H1 (cell line): Measurements from ENCODE around the gene ARRB1. TPM values are rescaled to one million over a fixed set of nuclear protein-coding genes. Genes with fewer than 3 reads are reported as not detected.

Experiments used
- CTCF ChIA-PET: fragments of 300-600 bp; sonication (Branson Sonifier 250); formaldehyde crosslinking; loops from one replicate; lab custom pipeline; 2021; ENCODE audit not compliant: partially characterized antibody; lab: Charles Lee
- POLR2A ChIA-PET: fragments of 300-600 bp; sonication (Branson Sonifier 250); formaldehyde crosslinking; loops from one replicate; lab custom pipeline; 2021; ENCODE audit warnings: inconsistent platforms; ENCODE audit not compliant: partially characterized antibody; lab: Charles Lee
- DNase-seq, 2 experiments: peaks; one replicate each; pipeline versions ENCODE4 v3.0.0 to v3.0.0-alpha.2; 2010 to 2022; ENCODE audit warnings: low spot score in 2 of 2, low read depth in 1 of 2, mixed read lengths in 1 of 2
- FAIRE-seq: peaks from 2 replicates; lab custom pipeline; 2011; peaks lifted over from hg19 to GRCh38; lab: Jason Lieb, UNC
- H2AFZ ChIP-seq: 2 replicates; pipeline ENCODE4 v1.8.1; 2012; ENCODE audit warnings: low read length, inconsistent platforms
- H2AK5ac ChIP-seq: 2 replicates; pipeline ENCODE4 v1.6.1; 2013; ENCODE audit warnings: low read depth, low read length
- H2BK120ac ChIP-seq: replicated peaks from 2 replicates; pipeline ENCODE3; 2013; ENCODE audit warnings: low read depth, low read length, inconsistent platforms
- H2BK12ac ChIP-seq: 2 replicates; pipeline ENCODE4 v1.6.1; 2013; ENCODE audit warnings: low read depth, low read length
- H2BK15ac ChIP-seq: 2 replicates; pipeline ENCODE4 v1.6.1; 2013; ENCODE audit warnings: low read length
- H2BK20ac ChIP-seq: 2 replicates; pipeline ENCODE4 v1.6.1; 2013; ENCODE audit warnings: low read length
- H2BK5ac ChIP-seq: 2 replicates; pipeline ENCODE4 v1.6.1; 2013; ENCODE audit warnings: low read depth, low read length
- H3K14ac ChIP-seq: 2 replicates; pipeline ENCODE4 v1.6.1; 2013; ENCODE audit warnings: inconsistent platforms; ENCODE audit not compliant: insufficient read length
- H3K18ac ChIP-seq: 2 replicates; pipeline ENCODE4 v1.6.1; 2013; ENCODE audit warnings: low read length; ENCODE audit errors: extremely low read depth
- H3K23ac ChIP-seq: 2 replicates; pipeline ENCODE4 v1.6.1; 2013; ENCODE audit warnings: inconsistent platforms; ENCODE audit not compliant: insufficient read length
- H3K23me2 ChIP-seq: 2 replicates; pipeline ENCODE4 v1.6.1; 2013; ENCODE audit warnings: low read depth, low read length
- H3K27ac ChIP-seq: 2 replicates; pipeline ENCODE4 v1.6.1; 2011; ENCODE audit warnings: low read depth, low read length, inconsistent platforms
- H3K27me3 ChIP-seq, 4 experiments: replicated peaks in 1 of 4; 1 replicate in 1 of 4; 2 replicates in 3 of 4; pipeline versions ENCODE4 v1.6.1 to v1.8.1; 2011 to 2013; ENCODE audit warnings: low read length in 3 of 4, mild to moderate bottlenecking in 3 of 4, inconsistent platforms in 2 of 4, mixed read lengths in 2 of 4, moderate library complexity in 1 of 4; ENCODE audit not compliant: control insufficient read depth in 3 of 4, insufficient read depth in 3 of 4; ENCODE audit errors: extremely low read depth in 1 of 4
- H3K36me3 ChIP-seq, 4 experiments: 2 replicates each; pipeline versions ENCODE4 v1.6.1 to v1.8.1; 2011 to 2013; ENCODE audit warnings: mild to moderate bottlenecking in 4 of 4, low read length in 3 of 4, moderate library complexity in 2 of 4, control low read depth in 1 of 4, inconsistent platforms in 1 of 4; ENCODE audit not compliant: insufficient read depth in 4 of 4, control insufficient read depth in 2 of 4
- H3K4ac ChIP-seq: replicated peaks from 2 replicates; pipeline ENCODE3; 2013; ENCODE audit warnings: low read length, low read depth, mixed read lengths, inconsistent platforms; ENCODE audit not compliant: insufficient read length
- H3K4me1 ChIP-seq, 4 experiments: replicated peaks in 1 of 4; 1 replicate in 1 of 4; 2 replicates in 3 of 4; pipeline versions ENCODE4 v1.6.1 to v1.8.1; 2011 to 2013; ENCODE audit warnings: low read length in 3 of 4, inconsistent platforms in 2 of 4, mixed read lengths in 1 of 4; ENCODE audit not compliant: insufficient read depth in 4 of 4, control insufficient read depth in 3 of 4
- H3K4me2 ChIP-seq, 2 experiments: 2 replicates each; pipeline versions ENCODE4 v1.6.1 to v1.8.1; 2011 to 2013; ENCODE audit warnings: low read depth in 2 of 2, low read length in 2 of 2, control low read depth in 1 of 2, inconsistent platforms in 1 of 2, mild to moderate bottlenecking in 1 of 2; ENCODE audit not compliant: insufficient read depth in 1 of 2
- H3K4me3 ChIP-seq, 4 experiments: fragments of 200-600, 300-600 bp in 1 of 4; sonication (generic), shearing (Covaris generic), sonication (Bioruptor Twin) in 1 of 4; 2 replicates each; pipeline versions ENCODE4 v1.5.1 to v1.8.1; 2011 to 2016; ENCODE audit warnings: low read length in 4 of 4, low read depth in 3 of 4, control low read depth in 2 of 4, inconsistent platforms in 2 of 4, mild to moderate bottlenecking in 2 of 4, mixed read lengths in 1 of 4, moderate library complexity in 1 of 4; ENCODE audit not compliant: insufficient read depth in 2 of 4; ENCODE audit errors: extremely low read depth in 1 of 4
- H3K56ac ChIP-seq: replicated peaks from 2 replicates; pipeline ENCODE3; 2013; ENCODE audit warnings: low read depth, mild to moderate bottlenecking, mixed read lengths, low read length, inconsistent platforms; ENCODE audit not compliant: insufficient read length
- H3K79me1 ChIP-seq: 2 replicates; pipeline ENCODE4 v1.6.1; 2013; ENCODE audit warnings: low read depth, low read length, control low read depth
- H3K79me2 ChIP-seq, 2 experiments: 2 replicates each; pipeline versions ENCODE4 v1.6.1 to v1.8.1; 2012 to 2013; ENCODE audit warnings: low read length in 2 of 2, mild to moderate bottlenecking in 2 of 2, inconsistent platforms in 1 of 2; ENCODE audit not compliant: insufficient read depth in 2 of 2, control insufficient read depth in 1 of 2
- H3K9ac ChIP-seq, 4 experiments: replicated peaks in 1 of 4; 1 replicate in 1 of 4; 2 replicates in 3 of 4; pipeline versions ENCODE4 v1.6.1 to v1.8.1; 2011 to 2013; ENCODE audit warnings: low read depth in 3 of 4, low read length in 3 of 4, control low read depth in 2 of 4, mild to moderate bottlenecking in 2 of 4, moderate library complexity in 2 of 4, inconsistent platforms in 1 of 4; ENCODE audit errors: extremely low read depth in 1 of 4
- H3K9me3 ChIP-seq, 2 experiments: 2 replicates each; pipeline versions ENCODE4 v1.6.1 to v1.8.1; 2012 to 2013; ENCODE audit warnings: mild to moderate bottlenecking in 2 of 2, moderate library complexity in 2 of 2, control low read depth in 1 of 2, inconsistent platforms in 1 of 2, low read depth in 1 of 2, low read length in 1 of 2, mixed read lengths in 1 of 2; ENCODE audit not compliant: insufficient read depth in 2 of 2
- H4K20me1 ChIP-seq, 2 experiments: replicated peaks in 1 of 2; 2 replicates each; pipeline versions ENCODE3 to v1.8.1; 2011 to 2013; ENCODE audit warnings: inconsistent platforms in 2 of 2, low read length in 2 of 2, mild to moderate bottlenecking in 1 of 2; ENCODE audit not compliant: insufficient read depth in 2 of 2, control insufficient read depth in 1 of 2
- H4K5ac ChIP-seq: 2 replicates; pipeline ENCODE4 v1.6.1; 2013; ENCODE audit warnings: low read length, low read depth, mixed read lengths, inconsistent platforms; ENCODE audit not compliant: insufficient read length
- H4K8ac ChIP-seq: 2 replicates; pipeline ENCODE4 v1.8.0; 2013; ENCODE audit warnings: mild to moderate bottlenecking, moderate library complexity, low read length, inconsistent platforms; ENCODE audit not compliant: insufficient read depth; ENCODE audit errors: extremely low read depth
- H4K91ac ChIP-seq: replicated peaks from 2 replicates; pipeline ENCODE3; 2013; ENCODE audit warnings: low read length, mixed read lengths, inconsistent platforms; ENCODE audit not compliant: insufficient read length
- ASH2L ChIP-seq: fragments of 200-600, 300-600 bp; sonication (generic); IDR thresholded peaks from one replicate; pipeline ENCODE4 v1.7.1; 2017; ENCODE audit warnings: low read length
- ATF2 ChIP-seq: IDR thresholded peaks from 2 replicates; pipeline ENCODE4 v1.6.1; 2012; ENCODE audit warnings: low read length, inconsistent platforms
- BRCA1 ChIP-seq: IDR thresholded peaks from 2 replicates; pipeline ENCODE4 v1.6.1; 2012; ENCODE audit warnings: low read depth, low read length, improper control_type of control experiment
- CHD1 ChIP-seq: IDR thresholded peaks from 2 replicates; pipeline ENCODE4 v1.6.1; 2012; ENCODE audit warnings: low read depth, low read length, improper control_type of control experiment
- CREB1 ChIP-seq: IDR thresholded peaks from 2 replicates; pipeline ENCODE4 v1.6.1; 2012; ENCODE audit warnings: inconsistent platforms
- KDM5A ChIP-seq: fragments of 200-600 bp; IDR thresholded peaks from 2 replicates; pipeline ENCODE4 v1.7.1; 2012; ENCODE audit warnings: mild to moderate bottlenecking, low read length, inconsistent platforms, mixed read lengths
- RXRA ChIP-seq: IDR thresholded peaks from 2 replicates; pipeline ENCODE4 v1.6.1; 2011; ENCODE audit warnings: low read depth, mild to moderate bottlenecking, low read length, moderate library complexity; ENCODE audit not compliant: insufficient read depth
- WGBS, 2 experiments: shearing (Covaris generic) in 1 of 2; methylation state at CpG; one replicate each; pipeline versions ENCODE4 v1.1.6 to v1.1.7; 2013 to 2015; ENCODE audit warnings: low lambda C conversion rate in 2 of 2, mixed read lengths in 2 of 2, inconsistent platforms in 1 of 2, low coverage in 1 of 2, missing lambda C conversion rate in 1 of 2; ENCODE audit not compliant: insufficient replicate concordance in 2 of 2, insufficient coverage in 1 of 2, insufficient read length in 1 of 2; ENCODE audit errors: extremely low coverage in 1 of 2, missing lambda C conversion rate in 1 of 2; 5-methylcytosine and 5-hydroxymethylcytosine counted together
- polyA plus RNA-seq, 7 experiments: library from polyadenylated mRNA; depleted of rRNA in 3 of 7; stranded (reverse) in 5 of 7; unstranded in 2 of 7; fragments of >200 nt in 5 of 7; fragments of 200-250 nt in 2 of 7; gene quantifications; 1 replicate in 5 of 7; 2 replicates in 1 of 7; 4 replicates in 1 of 7; pipeline versions ENCODE4 v1.2.1 to v1.2.3, GENCODE V29; 2011 to 2013; ENCODE audit warnings: missing spikeins in 2 of 7, mixed read lengths in 2 of 7
- total RNA-seq: library from RNA; stranded (reverse); fragmentation: NEBNext Ultra II Directional; extraction: Animal tissue kit (Norgen Biotek cat#: 25700); gene quantifications from 2 replicates; pipeline ENCODE4 v1.2.1, GENCODE V29; 2021

Gene ARRB1
- total and polyA plus RNA-seq, 2 of the 8 experiments (the other 6 are each of a cell fraction or from before 2014, with no cell fraction given): 9.4 to 31.8 TPM

- 73% methylated on average over 5 of the region's 5 CpGs; no CpG with 5 or more reads in 1 of the 2 experiments for WGBS, 2 experiments
- ChIA-PET POLR2A (interaction anchor here (1.5 kb wide), 1 partner anchor 126 kb away, joined by 5 read pairs; no protein-coding TSS in a partner anchor), CTCF (interaction anchor here (0.6 to 18.0 kb wide), 11 partner anchors 11 to 306 kb away, joined by 3 to 327 read pairs (median 7); no protein-coding TSS in a partner anchor)
- Histone ChIP-seq H2BK120ac (no peak overlapping the region), H3K79me2 (no peaks in the 10 kb centered on the region), H4K91ac (no peak overlapping the region), H4K20me1 (no peaks in the 10 kb centered on the region), H3K14ac (no peak overlapping the region), H3K18ac (no peak overlapping the region), H2BK20ac (no peak overlapping the region), H2BK12ac (no peak overlapping the region), H3K9me3 (no peaks in the 10 kb centered on the region), H2AFZ (no peak overlapping the region), H3K4me2 (no peak overlapping the region), H2AK5ac (no peak overlapping the region), H3K4me3 (no peak overlapping the region), H3K36me3 (no peaks in the 10 kb centered on the region), H3K23ac (no peak overlapping the region), H4K8ac (no peak overlapping the region), H2BK5ac (no peak overlapping the region), H3K79me1 (no peaks in the 10 kb centered on the region), H4K5ac (no peak overlapping the region), H3K27me3 (no peaks in the 10 kb centered on the region), H3K56ac (no peak overlapping the region), H3K27ac (no peak overlapping the region), H3K4me1 (no peaks in the 10 kb centered on the region), H3K23me2 (no peaks in the 10 kb centered on the region), H3K9ac (no peak overlapping the region), H3K4ac (no peak overlapping the region), H2BK15ac (no peak overlapping the region)
- no peak for DNase-seq
- FAIRE-seq: no peak
- TF ChIP-seq KDM5A (no peak), RXRA (no peak), CHD1 (no peak), BRCA1 (no peak), ATF2 (no peak), CREB1 (no peak), ASH2L (no peak)
These were observed 79.1 kb downstream of the ARRB1 start for GRCh38 chr11:75272391-75272790.
